Central memory CD4-positive, alpha-beta T cell (primary cell): ENCODE measurements around the gene RPS27L.

ENCODE experiments used
- DNase-seq: peaks from one replicate; pipeline ENCODE4 v3.0.0; 2022
- total RNA-seq, 3 experiments: gene quantifications; one replicate each; lab custom pipeline; 2026; lab: John Stamatoyannopoulos, UW

The RPS27L gene
- 33.7 to 82.1 (median 36.5) reads per million in 3 experiments for total RNA-seq

DNA sequence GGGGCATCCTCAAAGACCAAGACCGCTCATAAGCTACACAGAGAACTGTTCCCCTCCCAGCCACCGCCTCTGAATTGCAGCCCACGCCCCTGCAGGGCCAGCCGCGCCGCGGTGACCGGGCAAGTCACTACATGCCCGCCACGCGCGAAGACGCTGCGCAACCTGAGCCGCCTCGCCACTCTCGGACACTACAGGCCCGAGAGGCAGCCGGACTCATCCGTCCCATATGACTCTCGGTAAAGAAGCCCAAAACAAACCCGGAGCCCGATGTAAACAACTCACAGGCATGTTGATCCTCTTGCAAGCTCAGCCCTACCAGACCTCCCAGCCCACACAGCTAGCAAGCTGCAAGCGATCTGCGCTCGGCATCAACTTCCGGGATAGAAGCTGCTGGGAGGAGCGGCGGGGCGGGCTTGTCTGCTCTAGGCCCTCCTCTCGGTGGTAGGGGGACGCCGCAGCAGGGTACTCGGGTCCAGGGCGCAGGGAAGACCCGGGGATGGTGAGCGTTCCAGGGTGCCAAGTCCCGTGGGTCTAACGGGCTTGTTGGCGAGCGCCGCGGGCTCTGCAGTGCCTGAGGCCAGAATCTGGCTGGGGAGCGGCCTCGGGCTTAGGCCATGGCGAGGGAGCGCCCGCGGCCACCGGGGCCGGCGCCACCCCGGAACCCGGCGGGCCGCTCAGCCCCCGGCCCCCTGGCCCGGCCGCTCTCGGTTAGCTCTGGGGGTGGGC is at the start of gene RPS27L:
Gene RPS27L, minus strand, starts transcription at position 360 of the 726 bp plus-strand sequence. Its CDS starts 72 bp downstream, at position 288.
- DNase-seq = peak; percentile 86

DNA sequence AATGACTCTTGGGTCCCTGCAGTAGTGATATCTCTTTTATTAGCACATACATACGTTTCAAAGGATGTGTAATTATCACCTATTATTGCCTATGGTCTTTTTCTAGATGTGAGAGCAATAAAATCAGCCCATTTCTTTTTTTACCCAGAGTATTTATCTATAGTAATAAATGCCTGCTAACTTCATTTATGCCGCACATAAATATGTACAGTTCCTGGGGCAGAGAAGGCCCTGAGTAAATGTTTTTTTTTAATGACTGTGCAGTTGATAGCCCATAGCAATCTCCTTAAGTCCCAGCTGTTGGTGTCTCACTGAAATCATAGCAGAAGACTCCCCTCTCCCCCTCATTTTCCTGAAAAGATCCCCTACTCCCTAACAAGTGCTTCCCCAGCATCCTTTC is 48.8 kb upstream of the RPS27L start:
- no peak for DNase-seq

DNA sequence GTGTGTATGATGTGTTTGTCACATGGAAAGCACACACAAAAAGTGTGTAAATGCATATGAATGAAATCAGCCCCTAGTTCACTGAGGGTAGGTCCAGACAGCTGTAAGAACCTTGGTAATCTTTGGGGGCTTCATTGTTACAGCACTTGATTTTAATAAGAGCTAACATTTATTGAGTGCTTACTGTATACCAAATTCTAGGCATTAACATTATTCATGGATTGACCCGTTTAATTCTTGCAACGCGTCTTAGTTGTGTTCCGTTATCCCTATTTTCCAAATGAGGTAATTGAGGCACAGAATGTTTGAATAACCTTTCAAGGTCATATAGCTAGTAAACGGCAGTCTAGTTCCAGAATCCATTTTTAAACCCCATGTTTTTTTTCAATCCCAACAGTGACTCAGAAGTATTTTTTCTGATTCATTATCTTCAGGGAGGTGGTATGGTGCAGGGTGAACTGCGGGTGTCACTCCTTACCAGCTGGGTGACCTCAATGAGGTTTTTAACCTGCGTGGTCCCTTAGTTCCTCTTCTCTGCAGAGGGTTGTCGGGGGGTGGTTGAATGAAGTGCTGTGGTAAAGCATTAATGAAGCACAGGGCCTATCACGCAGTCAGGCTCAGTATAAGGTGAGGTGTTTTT is 46.3 kb upstream of the RPS27L start:
- DNase-seq = peak; percentile 49

DNA sequence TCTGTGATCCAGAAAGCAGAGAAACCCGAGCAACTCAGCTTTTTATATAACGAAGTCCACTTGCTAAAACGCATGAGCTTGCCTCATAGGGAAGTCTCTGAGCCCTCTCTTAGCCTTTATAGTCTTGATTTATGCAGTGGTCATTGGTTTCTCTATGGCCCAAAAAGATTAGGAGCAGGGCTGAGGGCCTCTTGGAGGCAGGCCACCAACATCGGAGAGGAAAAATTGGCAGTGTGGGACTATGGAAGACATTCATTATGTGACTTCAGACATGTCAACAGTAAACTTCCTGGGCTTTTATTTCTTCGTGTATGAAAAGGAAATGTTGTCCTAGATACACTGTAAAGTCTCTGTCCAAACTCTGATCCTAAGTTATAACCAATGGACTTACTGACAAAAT is 45.6 kb upstream of the RPS27L start:
- DNase-seq = no peak

DNA sequence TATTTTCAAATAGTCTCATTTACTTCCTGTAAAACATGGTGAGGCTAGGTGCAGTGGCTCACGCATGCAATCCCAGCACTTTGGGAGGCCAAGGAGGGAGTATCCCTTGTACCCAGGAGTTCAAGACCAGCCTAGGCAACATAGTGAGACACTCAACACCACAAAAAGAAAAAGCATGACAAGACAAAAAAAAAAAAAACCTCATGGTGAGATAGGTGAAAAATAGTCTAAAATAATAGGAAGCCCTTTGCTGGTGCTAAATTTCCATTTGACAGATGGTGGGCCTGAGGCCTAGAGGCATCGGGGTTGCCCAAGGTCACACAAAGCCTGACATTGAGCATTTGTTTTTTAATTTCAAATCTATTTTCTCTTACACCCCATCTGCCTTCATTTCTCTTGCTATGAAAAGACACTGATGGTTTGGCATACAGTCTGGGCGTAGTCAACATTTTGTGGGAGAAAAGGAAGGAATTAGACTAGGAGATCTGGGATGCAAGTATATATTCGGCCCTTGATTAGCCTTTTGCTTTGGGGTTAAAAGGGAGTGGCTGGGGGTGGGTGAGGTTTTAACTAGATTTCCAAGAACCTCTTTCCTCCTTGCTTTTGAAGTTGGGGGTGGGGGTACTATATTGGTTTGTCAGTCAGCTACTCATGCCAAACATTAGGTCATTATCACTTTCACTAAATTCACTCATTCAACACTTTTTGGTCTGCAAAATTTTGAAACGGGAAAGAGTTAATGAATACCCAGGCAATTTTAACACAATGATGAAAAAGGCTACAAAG is 43.4 kb upstream of the RPS27L start:
- no peak for DNase-seq

DNA sequence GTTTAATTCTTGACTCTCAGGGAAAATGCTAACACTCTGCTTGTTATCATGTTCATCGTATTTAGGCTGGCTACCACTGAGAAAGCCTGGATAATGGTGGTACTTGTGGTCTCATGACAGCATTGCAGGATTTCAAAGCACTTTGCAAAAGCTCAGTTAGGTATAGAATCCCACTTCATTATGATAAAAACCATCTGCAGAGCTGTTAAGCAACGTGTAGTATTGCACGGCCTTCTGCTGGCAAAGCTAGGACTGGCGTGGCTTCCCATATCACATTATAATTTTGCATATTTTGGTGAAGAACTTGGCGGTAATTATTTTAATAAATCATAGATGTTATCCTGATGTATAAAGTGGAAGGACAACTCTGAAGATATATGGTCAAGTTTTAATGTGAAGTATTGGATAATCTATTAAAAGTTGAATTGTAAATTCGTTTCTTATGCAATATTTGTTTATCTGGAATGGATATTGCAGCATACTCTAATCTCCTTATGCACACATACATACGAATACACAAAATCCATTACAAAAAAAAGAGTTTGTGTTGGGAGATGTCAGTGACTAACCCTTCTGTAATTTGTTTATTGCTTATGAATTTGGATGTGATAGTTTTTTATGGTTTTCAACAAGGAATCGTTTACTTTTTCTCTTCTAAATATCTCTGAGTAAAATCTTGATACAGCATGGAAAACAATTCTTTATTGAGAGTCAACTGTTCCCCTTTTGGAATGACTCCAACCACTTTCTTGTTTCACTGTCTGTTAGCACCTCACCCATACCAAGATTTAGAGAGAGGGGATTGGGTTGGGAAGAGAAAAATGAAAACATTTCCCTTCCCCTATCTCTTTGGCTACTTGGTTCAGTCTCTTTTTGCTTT is 41.3 kb upstream of the RPS27L start:
- DNase-seq = no peak

DNA sequence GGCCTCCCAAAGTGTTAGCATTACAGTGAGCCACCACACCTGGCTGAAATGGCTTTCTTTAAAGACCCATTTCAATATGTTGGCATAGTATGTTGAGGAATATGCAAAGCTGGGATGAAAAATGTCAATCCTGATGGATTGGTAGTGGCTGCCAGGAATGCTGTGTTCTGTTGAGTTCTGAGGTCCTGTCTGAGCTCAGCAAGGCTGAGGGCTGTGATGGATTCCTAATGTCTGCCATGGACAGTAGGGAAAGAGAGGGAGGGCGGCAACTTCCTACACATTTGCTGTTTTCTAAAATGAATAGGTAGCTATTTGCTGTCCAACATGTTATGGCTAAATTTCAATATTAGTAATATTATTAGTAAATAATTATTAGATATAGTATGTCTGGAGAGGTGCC is 40.3 kb upstream of the RPS27L start:
- DNase-seq = no peak

DNA sequence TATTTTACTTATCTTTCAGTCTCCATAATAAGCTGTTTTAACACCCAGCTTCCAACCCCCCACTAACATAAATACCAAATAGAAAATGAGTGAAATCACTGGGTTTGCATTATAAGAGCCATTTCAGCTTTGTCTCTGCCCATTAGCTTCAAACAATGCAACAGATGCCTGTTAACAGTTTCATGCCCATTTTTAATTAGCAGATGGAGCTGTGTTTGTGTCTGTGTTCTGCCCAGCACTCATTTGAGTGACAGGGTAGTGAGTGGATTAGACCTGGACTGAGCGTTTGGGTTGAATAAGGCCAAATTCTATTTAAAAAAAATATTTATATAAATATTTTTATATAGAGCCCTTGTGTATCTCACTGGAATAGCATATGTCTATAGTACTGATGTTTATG is 39.6 kb upstream of the RPS27L start:
- DNase-seq = no peak

DNA sequence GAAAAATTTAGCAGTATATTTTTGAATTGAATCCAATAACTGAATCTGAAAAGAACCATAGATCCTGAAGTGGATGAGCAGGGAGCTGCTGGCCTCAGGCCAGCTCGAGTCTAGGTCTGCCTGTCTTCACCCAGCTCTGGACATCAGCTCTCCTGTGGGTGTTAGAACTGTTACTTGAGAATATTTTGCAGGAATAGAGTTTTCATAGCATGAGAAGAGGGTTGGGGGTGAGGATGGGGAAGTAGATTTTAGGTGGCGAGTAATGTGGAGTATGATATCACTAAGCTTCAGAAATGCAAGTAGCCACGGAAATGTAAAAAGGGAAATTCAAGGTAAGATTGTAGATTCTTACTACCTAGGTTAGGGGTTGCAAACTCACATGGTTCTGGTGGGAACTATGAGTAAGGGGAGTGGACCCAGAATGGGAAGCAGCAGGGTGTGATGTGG is 38.3 kb upstream of the RPS27L start:
- DNase-seq = no peak

DNA sequence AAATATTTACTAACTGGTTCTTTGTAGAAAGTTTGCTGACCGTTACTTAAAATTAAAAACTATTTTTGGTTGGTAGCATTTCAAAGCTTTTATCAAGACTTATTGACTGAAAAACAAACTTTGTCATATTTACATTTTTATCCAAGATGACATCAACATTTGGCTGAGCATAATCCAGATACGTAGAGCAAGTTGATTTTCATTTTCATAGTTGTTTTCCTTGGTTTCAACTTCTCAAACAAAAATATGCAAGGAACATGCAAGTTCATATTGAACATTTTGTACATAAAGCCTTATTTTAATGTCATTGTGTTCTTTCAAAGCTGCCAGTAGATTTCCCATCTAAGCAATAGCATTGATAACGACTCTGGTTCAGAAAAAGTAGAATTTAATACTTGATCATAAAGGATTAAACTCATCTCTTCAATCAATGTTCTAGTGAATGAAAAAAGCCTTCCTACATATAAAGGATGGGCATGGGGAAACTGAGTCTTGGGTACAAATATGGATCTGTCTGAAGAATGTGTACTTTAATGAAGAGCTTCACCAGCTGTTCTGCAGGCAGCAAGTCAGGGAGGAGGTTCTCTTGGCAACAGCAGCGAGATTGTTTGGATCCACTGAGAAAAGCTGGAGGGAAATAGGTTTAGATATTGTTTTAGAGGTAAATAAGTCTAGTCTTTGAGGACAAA is 37.7 kb upstream of the RPS27L start:
- no peak for DNase-seq

DNA sequence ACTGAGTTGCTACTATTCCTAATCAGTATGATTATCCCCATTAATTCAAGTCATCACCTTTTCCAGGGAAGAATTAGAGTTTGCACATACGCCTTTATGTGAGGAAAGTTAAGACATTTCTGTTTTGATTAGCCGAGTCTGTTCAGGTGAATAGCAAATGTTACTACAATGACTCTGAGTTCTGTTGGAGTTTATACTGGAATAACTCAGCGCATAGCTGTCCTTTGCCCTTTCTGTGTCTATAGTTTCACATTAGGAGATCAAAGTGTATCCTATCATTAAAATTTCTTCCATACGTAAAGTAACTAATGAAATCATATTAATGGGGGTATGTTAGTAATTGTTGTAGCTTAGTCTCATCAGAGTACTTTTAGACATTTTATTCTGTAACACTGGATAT is 37.0 kb upstream of the RPS27L start:
- DNase-seq = no peak

DNA sequence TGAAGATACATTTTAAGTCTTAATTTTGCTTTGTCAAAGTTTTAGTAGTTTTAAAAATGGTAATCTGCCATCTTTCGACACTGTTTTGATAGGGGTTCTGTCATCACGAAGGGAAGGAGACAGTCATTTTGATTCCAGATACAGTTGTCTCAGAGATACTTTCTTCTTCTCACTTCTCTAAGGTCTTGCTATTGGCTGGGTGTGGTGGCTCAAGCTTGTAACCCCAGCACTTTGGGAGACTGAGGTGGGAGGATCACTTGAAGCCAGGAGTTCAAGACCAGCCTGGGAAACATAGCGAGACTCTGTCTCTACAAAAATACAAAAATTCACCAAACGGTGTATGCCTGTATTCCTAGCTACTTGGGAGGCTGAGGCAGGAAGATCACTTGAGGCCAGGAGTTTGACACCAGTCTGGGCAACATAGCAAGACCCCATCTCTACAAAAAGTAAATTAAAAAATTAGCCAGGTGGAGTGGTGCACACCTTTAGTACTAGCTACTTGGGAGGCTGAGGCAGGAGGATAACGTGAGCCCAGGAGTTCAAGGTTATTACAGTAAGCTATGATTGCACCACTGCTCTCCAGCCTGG is 35.4 kb upstream of the RPS27L start:
- DNase-seq = no peak

DNA sequence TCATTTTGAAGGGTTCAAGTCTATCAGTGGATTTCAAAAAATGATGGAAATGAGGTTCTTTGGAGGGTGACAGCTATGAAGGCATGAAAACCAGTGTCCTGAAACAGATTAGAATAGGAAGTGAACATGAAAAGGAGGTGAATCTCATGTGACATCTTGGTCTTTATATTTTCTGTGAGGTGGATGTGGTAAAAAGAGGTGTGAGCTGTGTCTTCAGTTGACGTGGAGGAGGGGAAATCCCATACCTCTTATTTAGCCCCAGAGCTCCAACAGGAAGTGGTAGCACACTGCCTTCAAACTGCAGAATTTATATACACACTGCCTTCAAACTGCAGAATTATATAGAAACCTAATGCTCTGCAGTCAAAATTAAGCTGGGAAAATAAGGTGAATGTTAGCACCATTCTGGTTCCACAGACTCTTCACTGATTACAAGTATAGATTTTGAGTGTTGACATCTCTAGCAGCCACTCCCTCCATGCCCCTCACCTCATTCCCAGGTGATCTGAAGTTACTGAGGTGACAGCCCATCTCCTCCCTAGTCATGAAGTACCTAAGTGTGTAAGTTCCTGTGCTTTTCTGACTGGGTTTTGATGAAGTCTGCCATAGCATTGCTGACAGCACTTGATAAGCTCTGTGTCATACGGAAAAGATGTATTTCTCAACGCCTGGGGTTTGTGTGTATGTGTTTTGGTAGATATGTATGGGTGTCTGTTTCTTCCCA is 34.8 kb upstream of the RPS27L start:
- peak; percentile 92 for DNase-seq

DNA sequence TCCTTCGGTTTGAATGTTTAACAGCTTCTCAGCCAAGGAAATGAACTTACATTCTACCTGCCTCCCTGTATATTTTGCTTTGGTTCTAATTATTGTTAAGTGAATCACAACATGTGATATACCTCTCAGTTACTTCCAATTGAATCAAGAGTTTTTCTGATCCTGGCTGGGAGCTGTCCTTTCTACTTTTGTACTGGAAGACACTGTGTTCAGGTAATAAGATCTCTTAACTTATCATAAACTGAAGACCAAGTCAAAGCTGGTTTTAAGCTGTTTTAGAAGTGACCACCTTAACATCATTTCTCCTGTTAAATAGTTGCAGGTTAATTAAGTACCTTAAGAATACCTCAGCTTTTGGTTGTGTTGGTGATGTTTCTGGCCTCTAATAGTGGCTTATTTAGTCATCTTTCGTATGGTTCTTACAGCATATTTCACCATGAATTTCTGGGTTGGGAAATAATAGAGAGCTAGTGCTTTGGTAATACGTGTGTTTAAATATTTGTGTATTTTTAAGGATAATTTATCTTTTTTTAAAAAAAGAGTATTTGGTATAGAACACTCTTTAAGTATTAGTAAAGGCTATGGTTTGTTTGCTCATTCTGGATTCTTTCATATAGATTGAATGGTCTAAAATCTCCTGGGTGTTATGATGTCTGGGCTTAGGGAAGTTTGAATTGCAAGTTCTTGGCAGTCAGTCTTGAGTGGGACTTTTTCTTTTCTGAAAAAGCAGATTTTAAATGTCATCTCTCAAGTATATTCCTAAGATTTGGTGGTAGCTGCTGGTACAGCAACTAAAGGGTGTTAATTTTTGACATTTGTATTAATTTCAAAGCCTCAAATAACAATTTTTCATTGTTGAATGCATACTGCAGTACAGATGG is 33.7 kb upstream of the RPS27L start:
- DNase-seq = no peak

DNA sequence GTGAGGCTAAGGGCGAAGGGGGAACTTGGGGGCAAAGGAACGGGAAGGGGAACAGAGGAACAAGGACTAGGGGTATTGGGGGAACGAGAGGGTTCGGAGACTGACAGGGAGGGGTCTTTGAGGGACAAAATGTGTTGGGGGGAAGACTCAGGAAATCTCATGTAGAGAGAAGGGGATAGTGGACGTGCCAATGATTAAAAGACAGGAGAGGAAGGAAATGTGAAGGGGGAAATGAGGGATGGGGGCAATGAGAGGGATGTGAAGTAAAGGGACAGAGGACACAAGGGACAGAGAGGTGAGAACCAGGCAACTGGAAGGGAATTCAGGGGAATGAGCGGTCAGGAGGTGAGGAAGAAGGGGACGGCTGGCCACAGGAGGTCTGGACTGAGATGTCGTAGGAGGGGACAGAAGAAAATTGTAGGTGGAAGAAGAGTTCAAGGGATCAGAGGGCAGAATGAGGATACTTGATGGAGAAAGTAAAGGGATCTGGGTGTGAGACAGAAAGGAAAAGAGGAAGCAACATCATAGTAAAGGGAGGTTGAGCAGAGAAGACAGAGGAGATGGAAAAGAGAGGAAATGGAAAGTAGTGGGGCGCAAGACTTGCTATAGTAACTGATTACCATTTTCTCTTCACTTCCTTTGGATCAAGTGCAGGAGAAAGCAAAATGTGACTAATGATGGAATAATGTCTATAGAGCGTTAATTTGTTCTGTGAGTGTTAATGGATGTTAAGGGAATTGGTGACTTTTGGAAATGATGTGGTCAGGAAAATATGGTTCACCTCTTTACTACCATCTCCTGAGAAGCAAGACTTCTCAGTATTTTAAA is 32.9 kb upstream of the RPS27L start:
- no peak for DNase-seq

DNA sequence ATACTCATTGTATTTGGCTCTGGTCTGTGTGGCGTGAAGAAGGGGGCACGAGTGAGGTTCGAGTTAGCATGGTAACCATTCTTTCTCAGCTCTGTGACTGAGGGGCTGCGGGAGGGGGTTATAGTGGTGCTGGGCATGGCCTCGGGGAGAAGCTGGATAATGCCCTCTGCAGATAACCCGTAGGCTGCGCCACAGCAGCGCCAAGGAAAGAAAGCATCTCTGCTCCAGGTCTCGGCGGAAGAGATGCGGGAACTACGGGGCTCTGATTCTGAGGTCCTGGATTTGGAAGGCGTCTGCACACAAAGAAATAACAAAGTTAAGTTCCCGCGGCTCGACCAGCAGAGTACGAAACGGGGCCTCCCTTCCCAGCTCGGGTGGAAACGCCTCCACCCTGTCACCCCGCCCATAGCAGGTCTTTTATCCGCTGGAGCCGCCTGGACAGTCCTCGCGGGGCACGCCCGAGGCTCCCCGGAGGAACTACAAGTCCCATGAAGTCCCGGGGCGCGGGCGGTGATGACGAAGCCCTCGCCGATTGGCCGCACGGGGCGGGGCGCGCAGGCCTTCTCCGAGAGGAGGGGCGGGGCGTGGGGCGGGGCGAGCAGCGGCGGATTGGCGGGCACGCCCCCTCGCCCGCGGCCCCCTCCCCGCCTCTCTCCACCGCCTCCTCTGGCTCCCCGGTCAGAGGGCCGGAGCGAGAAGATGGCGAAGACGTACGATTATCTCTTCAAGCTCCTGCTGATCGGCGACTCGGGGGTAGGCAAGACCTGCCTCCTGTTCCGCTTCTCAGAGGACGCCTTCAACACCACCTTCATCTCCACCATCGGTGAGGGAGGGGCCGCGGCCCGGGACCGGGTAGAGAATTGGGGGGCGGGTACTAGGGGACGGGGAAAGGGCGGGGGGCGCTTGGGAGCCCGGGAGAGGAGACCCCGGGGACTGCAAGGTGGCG is 31.9 kb upstream of the RPS27L start, which contains the start of gene RAB8B:
Gene RAB8B, plus strand, starts transcription at position 681 of the 946 bp plus-strand sequence. Its CDS starts 19 bp downstream, at position 700.
- DNase-seq = peak; percentile 92

DNA sequence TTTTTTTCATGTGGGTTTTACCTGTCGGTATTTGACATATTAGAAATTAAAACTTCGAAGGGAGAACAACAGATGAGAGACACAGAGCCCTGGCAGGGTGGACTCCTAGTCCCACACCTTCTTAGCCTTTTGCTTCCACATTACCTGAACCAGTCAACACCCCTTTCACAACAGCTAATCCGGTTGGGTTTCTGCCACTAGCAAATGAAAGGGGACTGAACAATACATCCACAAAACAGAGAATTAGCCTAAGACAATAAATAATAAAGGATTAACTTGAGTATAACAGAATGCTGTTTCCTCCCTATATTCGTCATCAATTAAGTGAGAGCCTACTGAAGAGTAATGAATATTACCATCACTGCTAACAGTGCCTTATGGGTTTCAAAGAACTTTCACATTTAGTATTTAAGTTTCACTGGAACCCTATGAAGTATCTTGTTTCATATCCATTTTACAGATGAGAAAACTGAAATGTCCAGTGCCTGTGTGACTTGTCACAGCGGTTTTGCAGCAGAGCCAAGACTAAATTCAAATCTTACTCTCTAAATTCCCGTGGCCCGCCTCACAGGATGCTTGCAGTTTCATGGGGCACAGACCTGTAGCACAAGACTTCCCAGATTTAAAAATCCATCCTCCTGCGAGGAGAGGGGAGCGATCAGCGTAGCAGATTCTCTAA is 31.1 kb upstream of the RPS27L start:
- DNase-seq = no peak
